Nephron progenitor cell (in vitro differentiated cells): Measurements from ENCODE around the gene KCNMA1.

Experiments used
- DNase-seq: peaks from one replicate; pipeline ENCODE4 v3.0.0; 2021
- H3K27ac Mint-ChIP-seq: 2 replicates; pipeline ENCODE4 v1.8.0; 2021; ENCODE audit warnings: mild to moderate bottlenecking, moderate library complexity, mixed read lengths
- H3K27me3 Mint-ChIP-seq: 2 replicates; pipeline ENCODE4 v1.8.0; 2021; ENCODE audit warnings: mild to moderate bottlenecking, low read depth, mixed read lengths; ENCODE audit not compliant: poor library complexity
- H3K36me3 Mint-ChIP-seq: 2 replicates; pipeline ENCODE4 v1.8.0; 2021; ENCODE audit warnings: low read depth, mixed read lengths
- H3K4me1 Mint-ChIP-seq: 2 replicates; pipeline ENCODE4 v1.8.0; 2021; ENCODE audit warnings: mixed read lengths
- H3K4me3 Mint-ChIP-seq: 2 replicates; pipeline ENCODE4 v1.8.0; 2021; ENCODE audit warnings: mild to moderate bottlenecking, moderate library complexity, mixed read lengths
- H3K9me3 Mint-ChIP-seq: 2 replicates; pipeline ENCODE4 v1.8.0; 2021; ENCODE audit warnings: mild to moderate bottlenecking, moderate library complexity, mixed read lengths
- CTCF ChIP-seq: fragments of 200-600 bp; sonication (generic); IDR thresholded peaks from 2 replicates; pipeline ENCODE4 v1.5.0; 2021; ENCODE audit warnings: antibody characterized with exemption

KCNMA1 gene

GRCh38 chr10:77609781-77610272, 27.8 kb downstream of the KCNMA1 start:
- Mint-ChIP-seq H3K9me3 (no peaks in the 10 kb centered on the region), H3K4me1 (peaks cover 54% of the 10 kb centered on the region), H3K36me3 (no peaks in the 10 kb centered on the region), H3K4me3 (no peak overlapping the region), H3K27me3 (peaks cover 15% of the 10 kb centered on the region), H3K27ac (peak overlapping the region; percentile 3)
- DNase-seq = no peak
- no peak for TF ChIP-seq CTCF

- H3K27ac Mint-ChIP-seq = no peak overlapping the region
- no peak for TF ChIP-seq CTCF
- H3K4me3 Mint-ChIP-seq = no peak overlapping the region
- no peak for DNase-seq
- H3K9me3 Mint-ChIP-seq = no peaks in the 10 kb centered on the region
- peaks cover 15% of the 10 kb centered on the region for H3K27me3 Mint-ChIP-seq
- H3K4me1 Mint-ChIP-seq = peaks cover 52% of the 10 kb centered on the region
- no peaks in the 10 kb centered on the region for H3K36me3 Mint-ChIP-seq
Observed at GRCh38 chr10:77608281-77608680, 29.3 kb downstream of the KCNMA1 start.

- no peak for DNase-seq
- H3K9me3 Mint-ChIP-seq = no peaks in the 10 kb centered on the region
- H3K4me3 Mint-ChIP-seq = no peak overlapping the region
- H3K4me1 Mint-ChIP-seq = peaks cover 51% of the 10 kb centered on the region
- H3K27me3 Mint-ChIP-seq = peaks cover 18% of the 10 kb centered on the region
- TF ChIP-seq CTCF = no peak
- H3K36me3 Mint-ChIP-seq = no peaks in the 10 kb centered on the region
- H3K27ac Mint-ChIP-seq = no peak overlapping the region
Observed at GRCh38 chr10:77606751-77607150, 30.9 kb downstream of the KCNMA1 start.

GRCh38 chr10:77605466-77605865, 32.1 kb downstream of the KCNMA1 start:
- Mint-ChIP-seq H3K27ac (no peak overlapping the region), H3K27me3 (peaks cover 19% of the 10 kb centered on the region), H3K9me3 (no peaks in the 10 kb centered on the region), H3K4me1 (peaks cover 49% of the 10 kb centered on the region), H3K36me3 (no peaks in the 10 kb centered on the region), H3K4me3 (no peak overlapping the region)
- no peak for DNase-seq
- no peak for TF ChIP-seq CTCF

- Mint-ChIP-seq H3K36me3 (no peaks in the 10 kb centered on the region), H3K4me3 (no peak overlapping the region), H3K27ac (no peak overlapping the region), H3K27me3 (peaks cover 17% of the 10 kb centered on the region), H3K9me3 (no peaks in the 10 kb centered on the region), H3K4me1 (peaks cover 43% of the 10 kb centered on the region)
- no peak for DNase-seq
- no peak for TF ChIP-seq CTCF
Observed at GRCh38 chr10:77604941-77605351, 32.7 kb downstream of the KCNMA1 start.

- Mint-ChIP-seq H3K36me3 (no peaks in the 10 kb centered on the region), H3K9me3 (no peaks in the 10 kb centered on the region), H3K27me3 (peaks cover 17% of the 10 kb centered on the region), H3K27ac (no peak overlapping the region), H3K4me1 (peaks cover 35% of the 10 kb centered on the region), H3K4me3 (no peak overlapping the region)
- DNase-seq = no peak
- no peak for TF ChIP-seq CTCF
Observed at GRCh38 chr10:77604063-77604462, 33.5 kb downstream of the KCNMA1 start.
